ENCODE results near the gene HOXD10.

Gene HOXD10

GRCh38 chr2:176151442-176152287 is 35.1 kb downstream of the HOXD10 start, which contains the start of gene HOXD4:
TSS of gene HOXD4 (plus strand) at chr2:176151550. CDS start at chr2:176151634, 84 bp downstream.
- DNase-seq (ENCODE audit: low spot score), result no peak

- DNase-seq (ENCODE audit: low spot score), result no peak
Observed at GRCh38 chr2:176152350-176153181, 36.0 kb downstream of the HOXD10 start.

GRCh38 chr2:176154576-176155252 is 38.1 kb downstream of the HOXD10 start:
- DNase-seq (ENCODE audit: low spot score), result no peak

- no peak for DNase-seq (ENCODE audit: low spot score)
Observed at GRCh38 chr2:176155356-176156044, 38.9 kb downstream of the HOXD10 start.

GRCh38 chr2:176156301-176156806 is 39.8 kb downstream of the HOXD10 start:
- DNase-seq (ENCODE audit: low spot score), result no peak

GRCh38 chr2:176156807-176157498 is 40.4 kb downstream of the HOXD10 start, which contains the start of gene HOXD3:
TSS of gene HOXD3 (plus strand) at chr2:176157307. CDS start at chr2:176169115, 11,808 bp downstream.
- DNase-seq (ENCODE audit: low spot score), result no peak

- DNase-seq (ENCODE audit: low spot score), result no peak
Observed at GRCh38 chr2:176157499-176158185, 41.1 kb downstream of the HOXD10 start.

- no peak for DNase-seq (ENCODE audit: low spot score)
Observed at GRCh38 chr2:176158186-176158591, 41.6 kb downstream of the HOXD10 start.

GRCh38 chr2:176158855-176159662 is 42.5 kb downstream of the HOXD10 start:
- DNase-seq (ENCODE audit: low spot score), result no peak

GRCh38 chr2:176159663-176160250 is 43.2 kb downstream of the HOXD10 start:
- DNase-seq (ENCODE audit: low spot score), result no peak

- DNase-seq (ENCODE audit: low spot score), result no peak
Observed at GRCh38 chr2:176160251-176160985, 43.8 kb downstream of the HOXD10 start.

- no peak for DNase-seq (ENCODE audit: low spot score)
Observed at GRCh38 chr2:176160986-176161824, 44.6 kb downstream of the HOXD10 start.

GRCh38 chr2:176161825-176162626 is 45.4 kb downstream of the HOXD10 start:
- no peak for DNase-seq (ENCODE audit: low spot score)

GRCh38 chr2:176162911-176163671 is 46.5 kb downstream of the HOXD10 start:
- no peak for DNase-seq (ENCODE audit: low spot score)

GRCh38 chr2:176163672-176164056 is 47.1 kb downstream of the HOXD10 start:
- DNase-seq (ENCODE audit: low spot score), result no peak

- DNase-seq (ENCODE audit: low spot score), result no peak
Observed at GRCh38 chr2:176164201-176164600, 47.6 kb downstream of the HOXD10 start.

All from cerebellar cortex (tissue), 1 donor.